ENCODE results near the gene MXD3.
"Not testable (repeated sequence)": the region's sequence is repeated elsewhere in the genome, so short reads cannot be mapped to it uniquely, and the experiment has no call there.

MXD3 gene

DNA sequence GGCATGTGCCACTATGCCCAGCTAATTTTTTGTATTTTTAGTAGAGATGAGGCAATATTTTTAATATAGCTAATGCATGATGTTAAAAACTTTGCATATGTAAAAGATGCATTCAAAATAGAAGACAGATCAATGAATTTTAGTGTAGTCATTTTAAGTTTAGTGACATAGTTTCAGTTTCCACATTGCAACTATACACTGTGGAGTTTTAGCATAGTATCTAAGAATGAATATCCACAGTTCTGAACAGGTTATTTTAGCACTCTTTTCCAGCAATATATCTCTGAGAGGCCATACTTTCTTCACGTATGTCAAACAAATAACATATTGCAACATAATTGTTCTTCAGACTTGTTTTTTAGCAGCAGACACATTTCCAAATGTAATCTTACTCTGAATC, 47.5 kb downstream of the MXD3 start:
- POLR2A ChIA-PET, result interaction anchor here (0.6 kb wide), 1 partner anchor 35 kb away, joined by 3 read pairs; no protein-coding TSS in a partner anchor
- DNase-seq (ENCODE audit: low read depth, low spot score), result no peak
- H3K4me3 ChIP-seq (ENCODE audit: low read depth, low read length), result no peak overlapping the region
- CTCF ChIA-PET, result interaction anchor here (0.7 to 3.4 kb wide), 8 partner anchors 9 to 152 kb away, joined by 3 to 19 read pairs (median 3); no protein-coding TSS in a partner anchor
- no peak for TF ChIP-seq CTCF (IDR thresholded peaks at IDR 0.05; ENCODE audit: insufficient read depth, low read length, missing control alignments)

- CTCF ChIA-PET, result no interaction called here
- no peak for DNase-seq (ENCODE audit: low read depth, low spot score)
- no peak overlapping the region for H3K4me3 ChIP-seq (ENCODE audit: low read depth, low read length)
- POLR2A ChIA-PET, result no interaction called here
- no peak for TF ChIP-seq CTCF (IDR thresholded peaks at IDR 0.05; ENCODE audit: insufficient read depth, low read length, missing control alignments)
These were observed 50.2 kb downstream of the MXD3 start for GRCh38 chr5:177261510-177261909.

DNA sequence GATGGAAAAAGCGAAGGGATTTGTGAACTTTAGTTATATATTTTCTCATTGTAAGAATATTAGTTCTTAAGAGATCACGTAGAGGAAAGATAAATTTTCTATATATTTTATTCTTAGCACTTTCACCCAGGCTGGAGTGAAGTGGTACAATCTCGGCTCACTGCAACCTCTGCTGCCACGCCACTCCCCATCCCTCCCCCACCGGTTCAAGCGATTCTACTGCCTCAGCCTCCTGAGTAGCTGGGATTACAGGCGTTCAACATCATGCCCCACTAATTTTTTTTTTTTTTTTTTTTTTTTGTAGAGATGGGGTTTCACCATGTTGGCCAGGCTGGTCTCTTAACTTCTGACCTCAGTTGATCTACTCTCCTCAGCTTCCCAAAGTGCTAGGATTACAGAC, 50.7 kb downstream of the MXD3 start:
- POLR2A ChIA-PET, result no interaction called here
- CTCF ChIA-PET, result no interaction called here
- H3K4me3 ChIP-seq (ENCODE audit: low read depth, low read length), result no peak overlapping the region
- TF ChIP-seq CTCF (IDR thresholded peaks at IDR 0.05; ENCODE audit: insufficient read depth, low read length, missing control alignments), result no peak
- no peak for DNase-seq (ENCODE audit: low read depth, low spot score)

DNA sequence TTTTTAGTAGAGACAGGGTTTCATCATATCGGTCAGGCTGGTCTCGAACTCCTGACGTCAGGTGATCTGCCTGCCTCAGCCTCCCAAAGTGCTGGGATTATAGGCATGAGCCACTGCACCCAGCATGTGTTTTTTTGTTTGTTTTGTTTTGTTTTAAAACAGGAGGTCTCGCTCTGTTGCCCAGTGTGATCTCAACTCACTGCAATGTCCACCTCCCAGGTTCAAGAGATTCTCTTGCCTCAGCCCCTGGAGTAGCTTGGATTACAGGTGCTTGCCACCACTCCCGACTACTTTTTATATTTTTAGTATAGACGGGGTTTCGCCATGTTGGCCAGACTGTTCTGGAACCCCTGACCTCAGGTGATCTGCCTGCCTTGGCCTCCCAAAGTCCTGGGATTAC, 53.0 kb downstream of the MXD3 start:
- CTCF ChIA-PET, result interaction anchor here (1.2 to 1.7 kb wide), 2 partner anchors 10 to 187 kb away, joined by 3 to 4 read pairs; no protein-coding TSS in a partner anchor
- POLR2A ChIA-PET, result not testable (repeated sequence)

More for the DNA sequence above, 53.0 kb downstream of the MXD3 start:
- not testable (repeated sequence) for H3K4me3 ChIP-seq (ENCODE audit: low read depth, low read length); DNase-seq (ENCODE audit: low read depth, low spot score)

Measured in AG04449 (cell line).